H1 (cell line): Measurements from ENCODE around the gene CDC42EP1. TPM values are rescaled to one million over a fixed set of nuclear protein-coding genes. Genes with fewer than 3 reads are reported as not detected.

Source experiments
- CTCF ChIA-PET: fragments of 300-600 bp; sonication (Branson Sonifier 250); formaldehyde crosslinking; loops from one replicate; lab custom pipeline; 2021; ENCODE audit not compliant: partially characterized antibody; lab: Charles Lee
- POLR2A ChIA-PET: fragments of 300-600 bp; sonication (Branson Sonifier 250); formaldehyde crosslinking; loops from one replicate; lab custom pipeline; 2021; ENCODE audit warnings: inconsistent platforms; ENCODE audit not compliant: partially characterized antibody; lab: Charles Lee
- DNase-seq, 2 experiments: peaks; one replicate each; pipeline versions ENCODE4 v3.0.0 to v3.0.0-alpha.2; 2010 to 2022; ENCODE audit warnings: low spot score in 2 of 2, low read depth in 1 of 2, mixed read lengths in 1 of 2
- FAIRE-seq: peaks from 2 replicates; lab custom pipeline; 2011; peaks lifted over from hg19 to GRCh38; lab: Jason Lieb, UNC
- H2AFZ ChIP-seq: 2 replicates; pipeline ENCODE4 v1.8.1; 2012; ENCODE audit warnings: low read length, inconsistent platforms
- H2AK5ac ChIP-seq: 2 replicates; pipeline ENCODE4 v1.6.1; 2013; ENCODE audit warnings: low read depth, low read length
- H2BK120ac ChIP-seq: replicated peaks from 2 replicates; pipeline ENCODE3; 2013; ENCODE audit warnings: low read depth, low read length, inconsistent platforms
- H2BK12ac ChIP-seq: 2 replicates; pipeline ENCODE4 v1.6.1; 2013; ENCODE audit warnings: low read depth, low read length
- H2BK15ac ChIP-seq: 2 replicates; pipeline ENCODE4 v1.6.1; 2013; ENCODE audit warnings: low read length
- H2BK20ac ChIP-seq: 2 replicates; pipeline ENCODE4 v1.6.1; 2013; ENCODE audit warnings: low read length
- H2BK5ac ChIP-seq: 2 replicates; pipeline ENCODE4 v1.6.1; 2013; ENCODE audit warnings: low read depth, low read length
- H3K14ac ChIP-seq: 2 replicates; pipeline ENCODE4 v1.6.1; 2013; ENCODE audit warnings: inconsistent platforms; ENCODE audit not compliant: insufficient read length
- H3K18ac ChIP-seq: 2 replicates; pipeline ENCODE4 v1.6.1; 2013; ENCODE audit warnings: low read length; ENCODE audit errors: extremely low read depth
- H3K23ac ChIP-seq: 2 replicates; pipeline ENCODE4 v1.6.1; 2013; ENCODE audit warnings: inconsistent platforms; ENCODE audit not compliant: insufficient read length
- H3K23me2 ChIP-seq: 2 replicates; pipeline ENCODE4 v1.6.1; 2013; ENCODE audit warnings: low read depth, low read length
- H3K27ac ChIP-seq: 2 replicates; pipeline ENCODE4 v1.6.1; 2011; ENCODE audit warnings: low read depth, low read length, inconsistent platforms
- H3K27me3 ChIP-seq, 4 experiments: replicated peaks in 1 of 4; 1 replicate in 1 of 4; 2 replicates in 3 of 4; pipeline versions ENCODE4 v1.6.1 to v1.8.1; 2011 to 2013; ENCODE audit warnings: low read length in 3 of 4, mild to moderate bottlenecking in 3 of 4, inconsistent platforms in 2 of 4, mixed read lengths in 2 of 4, moderate library complexity in 1 of 4; ENCODE audit not compliant: control insufficient read depth in 3 of 4, insufficient read depth in 3 of 4; ENCODE audit errors: extremely low read depth in 1 of 4
- H3K36me3 ChIP-seq, 4 experiments: 2 replicates each; pipeline versions ENCODE4 v1.6.1 to v1.8.1; 2011 to 2013; ENCODE audit warnings: mild to moderate bottlenecking in 4 of 4, low read length in 3 of 4, moderate library complexity in 2 of 4, control low read depth in 1 of 4, inconsistent platforms in 1 of 4; ENCODE audit not compliant: insufficient read depth in 4 of 4, control insufficient read depth in 2 of 4
- H3K4ac ChIP-seq: replicated peaks from 2 replicates; pipeline ENCODE3; 2013; ENCODE audit warnings: low read length, low read depth, mixed read lengths, inconsistent platforms; ENCODE audit not compliant: insufficient read length
- H3K4me1 ChIP-seq, 4 experiments: replicated peaks in 1 of 4; 1 replicate in 1 of 4; 2 replicates in 3 of 4; pipeline versions ENCODE4 v1.6.1 to v1.8.1; 2011 to 2013; ENCODE audit warnings: low read length in 3 of 4, inconsistent platforms in 2 of 4, mixed read lengths in 1 of 4; ENCODE audit not compliant: insufficient read depth in 4 of 4, control insufficient read depth in 3 of 4
- H3K4me2 ChIP-seq, 2 experiments: 2 replicates each; pipeline versions ENCODE4 v1.6.1 to v1.8.1; 2011 to 2013; ENCODE audit warnings: low read depth in 2 of 2, low read length in 2 of 2, control low read depth in 1 of 2, inconsistent platforms in 1 of 2, mild to moderate bottlenecking in 1 of 2; ENCODE audit not compliant: insufficient read depth in 1 of 2
- H3K4me3 ChIP-seq, 4 experiments: fragments of 200-600, 300-600 bp in 1 of 4; sonication (generic), shearing (Covaris generic), sonication (Bioruptor Twin) in 1 of 4; 2 replicates each; pipeline versions ENCODE4 v1.5.1 to v1.8.1; 2011 to 2016; ENCODE audit warnings: low read length in 4 of 4, low read depth in 3 of 4, control low read depth in 2 of 4, inconsistent platforms in 2 of 4, mild to moderate bottlenecking in 2 of 4, mixed read lengths in 1 of 4, moderate library complexity in 1 of 4; ENCODE audit not compliant: insufficient read depth in 2 of 4; ENCODE audit errors: extremely low read depth in 1 of 4
- H3K56ac ChIP-seq: replicated peaks from 2 replicates; pipeline ENCODE3; 2013; ENCODE audit warnings: low read depth, mild to moderate bottlenecking, mixed read lengths, low read length, inconsistent platforms; ENCODE audit not compliant: insufficient read length
- H3K79me1 ChIP-seq: 2 replicates; pipeline ENCODE4 v1.6.1; 2013; ENCODE audit warnings: low read depth, low read length, control low read depth
- H3K79me2 ChIP-seq, 2 experiments: 2 replicates each; pipeline versions ENCODE4 v1.6.1 to v1.8.1; 2012 to 2013; ENCODE audit warnings: low read length in 2 of 2, mild to moderate bottlenecking in 2 of 2, inconsistent platforms in 1 of 2; ENCODE audit not compliant: insufficient read depth in 2 of 2, control insufficient read depth in 1 of 2
- H3K9ac ChIP-seq, 4 experiments: replicated peaks in 1 of 4; 1 replicate in 1 of 4; 2 replicates in 3 of 4; pipeline versions ENCODE4 v1.6.1 to v1.8.1; 2011 to 2013; ENCODE audit warnings: low read depth in 3 of 4, low read length in 3 of 4, control low read depth in 2 of 4, mild to moderate bottlenecking in 2 of 4, moderate library complexity in 2 of 4, inconsistent platforms in 1 of 4; ENCODE audit errors: extremely low read depth in 1 of 4
- H3K9me3 ChIP-seq, 2 experiments: 2 replicates each; pipeline versions ENCODE4 v1.6.1 to v1.8.1; 2012 to 2013; ENCODE audit warnings: mild to moderate bottlenecking in 2 of 2, moderate library complexity in 2 of 2, control low read depth in 1 of 2, inconsistent platforms in 1 of 2, low read depth in 1 of 2, low read length in 1 of 2, mixed read lengths in 1 of 2; ENCODE audit not compliant: insufficient read depth in 2 of 2
- H4K20me1 ChIP-seq, 2 experiments: replicated peaks in 1 of 2; 2 replicates each; pipeline versions ENCODE3 to v1.8.1; 2011 to 2013; ENCODE audit warnings: inconsistent platforms in 2 of 2, low read length in 2 of 2, mild to moderate bottlenecking in 1 of 2; ENCODE audit not compliant: insufficient read depth in 2 of 2, control insufficient read depth in 1 of 2
- H4K5ac ChIP-seq: 2 replicates; pipeline ENCODE4 v1.6.1; 2013; ENCODE audit warnings: low read length, low read depth, mixed read lengths, inconsistent platforms; ENCODE audit not compliant: insufficient read length
- H4K8ac ChIP-seq: 2 replicates; pipeline ENCODE4 v1.8.0; 2013; ENCODE audit warnings: mild to moderate bottlenecking, moderate library complexity, low read length, inconsistent platforms; ENCODE audit not compliant: insufficient read depth; ENCODE audit errors: extremely low read depth
- H4K91ac ChIP-seq: replicated peaks from 2 replicates; pipeline ENCODE3; 2013; ENCODE audit warnings: low read length, mixed read lengths, inconsistent platforms; ENCODE audit not compliant: insufficient read length
- ASH2L ChIP-seq: fragments of 200-600, 300-600 bp; sonication (generic); IDR thresholded peaks from one replicate; pipeline ENCODE4 v1.7.1; 2017; ENCODE audit warnings: low read length
- EP300 ChIP-seq, 2 experiments: IDR thresholded peaks; 1 replicate in 1 of 2; 2 replicates in 1 of 2; pipeline ENCODE4 v1.6.1; 2011 to 2012; ENCODE audit warnings: low read depth in 2 of 2, low read length in 2 of 2, mild to moderate bottlenecking in 2 of 2, borderline replicate concordance in 1 of 2, inconsistent platforms in 1 of 2, moderate library complexity in 1 of 2
- SIN3A ChIP-seq, 2 experiments: IDR thresholded peaks in 1 of 2; conservative IDR thresholded peaks in 1 of 2; 2 replicates each; pipeline ENCODE4 v1.6.1; 2011 to 2012; ENCODE audit warnings: low read length in 2 of 2, improper control_type of control experiment in 1 of 2, low read depth in 1 of 2, mild to moderate bottlenecking in 1 of 2
- TAF7 ChIP-seq: optimal IDR thresholded peaks from 2 replicates; pipeline ENCODE3; 2011; ENCODE audit warnings: low read depth, mild to moderate bottlenecking, inconsistent platforms, low read length, moderate library complexity, borderline replicate concordance
- TEAD4 ChIP-seq: IDR thresholded peaks from 2 replicates; pipeline ENCODE4 v1.6.1; 2012; ENCODE audit warnings: low read depth, low read length, inconsistent platforms, mixed read lengths
- WGBS, 2 experiments: shearing (Covaris generic) in 1 of 2; methylation state at CpG; one replicate each; pipeline versions ENCODE4 v1.1.6 to v1.1.7; 2013 to 2015; ENCODE audit warnings: low lambda C conversion rate in 2 of 2, mixed read lengths in 2 of 2, inconsistent platforms in 1 of 2, low coverage in 1 of 2, missing lambda C conversion rate in 1 of 2; ENCODE audit not compliant: insufficient replicate concordance in 2 of 2, insufficient coverage in 1 of 2, insufficient read length in 1 of 2; ENCODE audit errors: extremely low coverage in 1 of 2, missing lambda C conversion rate in 1 of 2; 5-methylcytosine and 5-hydroxymethylcytosine counted together
- polyA plus RNA-seq, 7 experiments: library from polyadenylated mRNA; depleted of rRNA in 3 of 7; stranded (reverse) in 5 of 7; unstranded in 2 of 7; fragments of >200 nt in 5 of 7; fragments of 200-250 nt in 2 of 7; gene quantifications; 1 replicate in 5 of 7; 2 replicates in 1 of 7; 4 replicates in 1 of 7; pipeline versions ENCODE4 v1.2.1 to v1.2.3, GENCODE V29; 2011 to 2013; ENCODE audit warnings: missing spikeins in 2 of 7, mixed read lengths in 2 of 7
- total RNA-seq: library from RNA; stranded (reverse); fragmentation: NEBNext Ultra II Directional; extraction: Animal tissue kit (Norgen Biotek cat#: 25700); gene quantifications from 2 replicates; pipeline ENCODE4 v1.2.1, GENCODE V29; 2021
- TF ChIP-seq, protein P1 (sequence below): IDR thresholded peaks from 2 replicates; pipeline ENCODE4 v1.6.1; 2011; ENCODE audit warnings: low read length, improper control_type of control experiment

The CDC42EP1 gene
- total and polyA plus RNA-seq, 2 of the 8 experiments (the other 6 are each of a cell fraction or from before 2014, with no cell fraction given): 8.3 to 11.2 TPM

GRCh38 chr22:37552524-37553163, 7.6 kb upstream of the CDC42EP1 start:
- Histone ChIP-seq H3K18ac (no peak overlapping the region), H3K14ac (no peak overlapping the region), H3K9ac (no peak overlapping the region), H4K5ac (no peak overlapping the region), H3K56ac (no peak overlapping the region), H3K27ac (no peak overlapping the region), H2BK15ac (no peak overlapping the region), H3K4me1 (peaks cover 5 to 31% (median 13%) of the 10 kb centered on the region in 4 experiments), H4K20me1 (no peaks in the 10 kb centered on the region), H3K4me2 (0 out of 4 replicates have a peak overlapping the region, but pooled peaks of 1 of the 2 experiments have one; percentile 33), H3K4me3 (no peak overlapping the region), H3K23me2 (peaks cover 7% of the 10 kb centered on the region), H2BK20ac (no peak overlapping the region), H3K9me3 (no peaks in the 10 kb centered on the region), H3K79me2 (no peaks in the 10 kb centered on the region), H4K8ac (no peak overlapping the region), H3K27me3 (peaks cover 0 to 7% (median 5%) of the 10 kb centered on the region in 4 experiments; a peak in 5 of 7 replicates), H2BK12ac (no peak overlapping the region), H3K79me1 (no peaks in the 10 kb centered on the region), H4K91ac (no peak overlapping the region), H3K23ac (no peak overlapping the region), H2BK5ac (no peak overlapping the region; the same call in 1 of the 2 replicates), H2AK5ac (no peak overlapping the region), H3K36me3 (no peaks in the 10 kb centered on the region), H2AFZ (no peak overlapping the region), H3K4ac (peak overlapping the region; percentile 53), H2BK120ac (peak overlapping the region; percentile 6)
- POLR2A ChIA-PET: interaction anchor here (1.1 to 13.2 kb wide), 3 partner anchors 11 to 69 kb away, joined by 3 to 198 read pairs (median 3); partner anchors contain the start of gene CDC42EP1
- CTCF ChIA-PET: interaction anchor here (1.5 to 16.8 kb wide), 4 partner anchors 9 to 54 kb away, joined by 4 to 1347 read pairs (median 26); partner anchors contain the start of genes CDC42EP1 and LGALS2
- TF ChIP-seq SIN3A (conservative IDR thresholded peaks at IDR 0.05 in 1 of 2, IDR thresholded peaks at IDR 0.05 in 1 of 2; ENCODE audit: low read depth in 1 of 2, low read length in 2 of 2) (0 out of 4 replicates have a peak, but pooled peaks have one; percentile 42 to 49), TEAD4 (peak; percentile 76), TAF7 (no peak), EP300 (IDR thresholded peaks at IDR 0.05; ENCODE audit: borderline replicate concordance in 1 of 2, low read depth in 2 of 2, low read length in 2 of 2) (no peak), ASH2L (no peak)
- TF ChIP-seq, protein P1, sequence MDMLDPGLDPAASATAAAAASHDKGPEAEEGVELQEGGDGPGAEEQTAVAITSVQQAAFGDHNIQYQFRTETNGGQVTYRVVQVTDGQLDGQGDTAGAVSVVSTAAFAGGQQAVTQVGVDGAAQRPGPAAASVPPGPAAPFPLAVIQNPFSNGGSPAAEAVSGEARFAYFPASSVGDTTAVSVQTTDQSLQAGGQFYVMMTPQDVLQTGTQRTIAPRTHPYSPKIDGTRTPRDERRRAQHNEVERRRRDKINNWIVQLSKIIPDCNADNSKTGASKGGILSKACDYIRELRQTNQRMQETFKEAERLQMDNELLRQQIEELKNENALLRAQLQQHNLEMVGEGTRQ: no peak
- DNase-seq (peak in 1 of 2 experiments; percentile 62), FAIRE-seq (no peak)
- WGBS, 2 experiments: 65% methylated on average over 15 of the region's 16 CpGs; no CpG with 5 or more reads in 1 of the 2 experiments
